A673 (cell line): ENCODE measurements around the gene SLCO3A1.

ENCODE experiments used
- CTCF ChIP-seq: fragments of 300-800, 200-600 bp; sonication (generic); conservative IDR thresholded peaks from 2 replicates; pipeline ENCODE4 v1.5.1; 2017; ENCODE audit warnings: low read depth, mild to moderate bottlenecking, antibody characterized with exemption, low read length, moderate library complexity, mixed read lengths
- EZH2 ChIP-seq: fragments of 200-600 bp; sonication (generic); IDR thresholded peaks from 2 replicates; pipeline ENCODE4 v1.6.1; 2017; ENCODE audit warnings: borderline replicate concordance, low read depth, mild to moderate bottlenecking, mixed read lengths, antibody characterized with exemption, low read length; ENCODE audit not compliant: poor library complexity, severe bottlenecking

- 0 out of 2 replicates have a peak, but pooled peaks have one; percentile 17 for TF ChIP-seq CTCF
- TF ChIP-seq EZH2: no peak
Observed at GRCh38 chr15:91941871-91942658, 88.6 kb downstream of the SLCO3A1 start.
